ENCODE results near the gene EMC8.

EMC8 gene

DNA sequence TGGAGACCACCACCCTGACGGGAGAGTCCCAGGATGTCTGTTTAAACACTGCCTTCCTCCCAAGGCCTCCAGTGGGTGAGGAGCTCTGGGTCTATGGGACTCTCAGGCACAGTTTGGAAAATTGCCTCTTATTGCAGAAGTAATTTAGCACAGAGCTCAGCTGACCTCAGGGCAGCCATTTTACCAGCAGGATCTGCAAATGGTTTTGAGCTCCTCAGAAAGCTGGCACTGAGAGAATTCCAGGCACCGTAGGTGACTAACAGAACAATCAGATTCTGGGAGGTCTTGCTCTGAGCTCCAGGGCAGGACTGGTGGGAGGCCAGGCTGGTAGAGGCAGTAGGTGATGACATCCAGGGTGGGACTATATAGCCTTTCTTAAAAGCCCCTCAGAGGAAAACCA, 31.1 kb downstream of the EMC8 start:
- H2AFZ ChIP-seq, result no peak overlapping the region
- no peak for TF ChIP-seq CTCF (IDR thresholded peaks at IDR 0.05)
- no peaks in the 10 kb centered on the region for H3K4me1 ChIP-seq
- H3K27ac ChIP-seq, result no peak overlapping the region
- H3K9ac ChIP-seq, result no peak overlapping the region
- H3K9me3 ChIP-seq (ENCODE audit: control insufficient read depth, low read length), result no peaks in the 10 kb centered on the region
- H3K27me3 ChIP-seq (ENCODE audit: control insufficient read depth, insufficient read depth, low read length), result no peaks in the 10 kb centered on the region
- H3K4me3 ChIP-seq (ENCODE audit: low read depth, low read length), result no peak overlapping the region
- no peaks in the 10 kb centered on the region for H3K36me3 ChIP-seq (ENCODE audit: control insufficient read depth, insufficient read depth, low read length)
- H3K79me2 ChIP-seq, result no peaks in the 10 kb centered on the region
- no peak overlapping the region for H3K4me2 ChIP-seq (ENCODE audit: low read length)

DNA sequence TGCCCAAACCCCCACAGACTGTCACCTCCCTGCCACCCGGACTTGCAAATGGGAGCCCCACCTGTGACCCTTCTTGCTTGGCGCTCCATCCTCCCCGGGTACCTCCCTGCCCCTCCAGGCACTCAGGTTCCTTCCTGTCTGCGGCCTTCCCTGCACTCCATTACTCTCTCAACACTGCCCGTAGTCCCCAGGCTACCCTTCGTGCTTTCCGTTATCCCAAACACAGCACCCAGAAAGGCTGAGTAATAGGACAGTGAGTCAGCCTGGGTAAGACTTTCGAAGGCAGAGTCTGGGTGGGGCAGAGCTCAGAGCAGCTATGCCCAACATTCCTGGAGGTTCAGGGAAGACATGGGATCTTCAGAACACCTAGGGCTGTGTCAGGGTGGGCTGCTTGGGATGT, 31.8 kb downstream of the EMC8 start:
- Histone ChIP-seq H3K79me2 (no peaks in the 10 kb centered on the region), H3K4me3 (ENCODE audit: low read depth, low read length) (no peak overlapping the region), H3K4me2 (ENCODE audit: low read length) (no peak overlapping the region), H3K9me3 (ENCODE audit: control insufficient read depth, low read length) (no peaks in the 10 kb centered on the region), H3K27me3 (ENCODE audit: control insufficient read depth, insufficient read depth, low read length) (no peaks in the 10 kb centered on the region), H3K4me1 (no peaks in the 10 kb centered on the region), H3K36me3 (ENCODE audit: control insufficient read depth, insufficient read depth, low read length) (no peaks in the 10 kb centered on the region), H3K9ac (no peak overlapping the region), H3K27ac (no peak overlapping the region), H2AFZ (no peak overlapping the region)
- no peak for TF ChIP-seq CTCF (IDR thresholded peaks at IDR 0.05)

DNA sequence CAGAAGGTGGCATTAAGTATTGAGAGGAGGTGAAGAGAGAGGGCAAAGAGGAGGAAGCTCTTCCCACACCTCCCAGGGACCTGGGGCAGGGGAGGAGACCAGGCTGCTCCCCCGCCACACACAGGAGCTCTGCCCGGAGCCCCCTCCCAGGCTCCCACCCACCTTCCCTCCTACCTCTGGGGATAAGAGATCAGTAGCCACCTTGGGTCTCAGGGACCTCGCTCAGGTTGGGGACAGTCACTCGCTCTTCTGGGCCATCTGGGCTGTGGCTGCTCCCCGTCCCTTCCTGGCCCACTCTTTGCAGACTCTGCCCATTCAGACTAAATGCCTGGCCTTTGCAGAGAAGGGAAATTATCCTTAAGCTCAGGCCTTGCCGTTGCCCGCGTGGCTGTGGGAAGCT, 33.6 kb downstream of the EMC8 start:
- no peaks in the 10 kb centered on the region for H3K9me3 ChIP-seq (ENCODE audit: control insufficient read depth, low read length)
- no peak for TF ChIP-seq CTCF (IDR thresholded peaks at IDR 0.05)
- H3K4me1 ChIP-seq, result no peaks in the 10 kb centered on the region
- no peaks in the 10 kb centered on the region for H3K79me2 ChIP-seq
- H2AFZ ChIP-seq, result no peak overlapping the region
- H3K27me3 ChIP-seq (ENCODE audit: control insufficient read depth, insufficient read depth, low read length), result no peaks in the 10 kb centered on the region
- H3K4me3 ChIP-seq (ENCODE audit: low read depth, low read length), result no peak overlapping the region
- no peak overlapping the region for H3K27ac ChIP-seq
- no peak overlapping the region for H3K4me2 ChIP-seq (ENCODE audit: low read length)
- no peak overlapping the region for H3K9ac ChIP-seq
- no peaks in the 10 kb centered on the region for H3K36me3 ChIP-seq (ENCODE audit: control insufficient read depth, insufficient read depth, low read length)

DNA sequence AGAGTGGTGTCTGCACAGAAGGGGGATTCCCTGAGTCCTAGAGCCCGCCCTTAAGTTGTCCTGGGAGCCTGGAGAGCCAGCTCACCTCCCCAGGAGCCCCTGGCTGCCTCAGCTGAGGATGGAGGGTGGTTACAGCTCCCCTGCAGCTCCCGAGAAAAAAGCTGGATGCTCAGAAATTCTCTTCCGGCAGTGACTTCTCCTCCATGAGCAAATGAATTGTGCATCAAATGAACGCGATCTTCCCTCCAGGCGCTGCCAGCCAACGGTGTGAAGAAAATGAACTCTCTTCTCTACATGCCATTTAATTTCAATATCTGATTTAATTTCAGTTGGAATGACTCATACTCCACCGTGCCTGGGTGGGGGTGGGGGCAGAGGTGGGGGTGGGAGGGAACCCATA, 34.1 kb downstream of the EMC8 start:
- H3K4me1 ChIP-seq, result no peaks in the 10 kb centered on the region
- H3K4me2 ChIP-seq (ENCODE audit: low read length), result no peak overlapping the region
- no peak overlapping the region for H3K9ac ChIP-seq
- H3K36me3 ChIP-seq (ENCODE audit: control insufficient read depth, insufficient read depth, low read length), result no peaks in the 10 kb centered on the region
- no peaks in the 10 kb centered on the region for H3K79me2 ChIP-seq
- no peak for TF ChIP-seq CTCF (IDR thresholded peaks at IDR 0.05)
- no peak overlapping the region for H2AFZ ChIP-seq
- no peaks in the 10 kb centered on the region for H3K9me3 ChIP-seq (ENCODE audit: control insufficient read depth, low read length)
- no peaks in the 10 kb centered on the region for H3K27me3 ChIP-seq (ENCODE audit: control insufficient read depth, insufficient read depth, low read length)
- H3K4me3 ChIP-seq (ENCODE audit: low read depth, low read length), result no peak overlapping the region
- H3K27ac ChIP-seq, result no peak overlapping the region

- H3K4me3 ChIP-seq (ENCODE audit: low read depth, low read length), result no peak overlapping the region
- H2AFZ ChIP-seq, result no peak overlapping the region
- H3K9ac ChIP-seq, result no peak overlapping the region
- H3K4me2 ChIP-seq (ENCODE audit: low read length), result no peak overlapping the region
- H3K79me2 ChIP-seq, result no peaks in the 10 kb centered on the region
- H3K36me3 ChIP-seq (ENCODE audit: control insufficient read depth, insufficient read depth, low read length), result no peaks in the 10 kb centered on the region
- H3K27ac ChIP-seq, result no peak overlapping the region
- H3K27me3 ChIP-seq (ENCODE audit: control insufficient read depth, insufficient read depth, low read length), result no peaks in the 10 kb centered on the region
- no peaks in the 10 kb centered on the region for H3K4me1 ChIP-seq
- no peaks in the 10 kb centered on the region for H3K9me3 ChIP-seq (ENCODE audit: control insufficient read depth, low read length)
- TF ChIP-seq CTCF (IDR thresholded peaks at IDR 0.05), result no peak
Measured at GRCh38 chr16:85763616-85764015, 35.7 kb downstream of the EMC8 start.
